Measurements from ENCODE around the gene OGFOD2. TPM values are rescaled to one million over a fixed set of nuclear protein-coding genes. Genes with fewer than 3 reads are reported as not detected.
A peak's percentile ranks its signal among the peaks of the same experiment; 100 is the strongest.

Gene OGFOD2
- total and polyA plus RNA-seq, 9 of the 15 experiments (the other 6 are each of a cell fraction or from before 2014, with no cell fraction given), result 1.4 to 111 (median 18.5) TPM

- TF ChIP-seq UBTF (IDR thresholded peaks at IDR 0.05; ENCODE audit: borderline replicate concordance in 1 of 2, low read depth in 2 of 2, low read length in 2 of 2) (peak; percentile 63 to 82; a peak in 2 of 4 replicates), KLF16 (IDR thresholded peaks at IDR 0.05) (no peak), ZNF79 (CRISPR knock-in tag; IDR thresholded peaks at IDR 0.05; ENCODE audit: low read depth) (no peak), ATF1 (CRISPR knock-in tag; IDR thresholded peaks at IDR 0.05) (no peak), ATF1 (tag; IDR thresholded peaks at IDR 0.05) (peak; percentile 43), POU5F1 (IDR thresholded peaks at IDR 0.05; ENCODE audit: borderline replicate concordance, low read depth, low read length, partially characterized antibody) (no peak), CBFB (CRISPR knock-in tag; IDR thresholded peaks at IDR 0.05) (no peak; the same call in 1 of the 2 replicates), KLF1 (tag; IDR thresholded peaks at IDR 0.05) (no peak), ZEB2 (IDR thresholded peaks at IDR 0.05) (peak; percentile 62; the same call in 1 of the 2 replicates), YY1 (IDR thresholded peaks at IDR 0.05; ENCODE audit: borderline replicate concordance in 1 of 3, control insufficient read depth in 1 of 3, extremely low read depth in 1 of 3, insufficient read depth in 3 of 3, insufficient read length in 1 of 3, insufficient replicate concordance in 2 of 3, low read depth in 1 of 3, low read length in 2 of 3) (peak in 2 of 3 experiments; percentile 10 to 12), ILF3 (IDR thresholded peaks at IDR 0.05; ENCODE audit: borderline replicate concordance) (no peak), ZNF764 (CRISPR knock-in tag; IDR thresholded peaks at IDR 0.05; ENCODE audit: low read depth) (no peak), ZNF76 (CRISPR knock-in tag; IDR thresholded peaks at IDR 0.05; ENCODE audit: borderline replicate concordance) (no peak), ZNF512 (tag; IDR thresholded peaks at IDR 0.05) (no peak), ERF (CRISPR knock-in tag; IDR thresholded peaks at IDR 0.05) (no peak), ZNF23 (CRISPR knock-in tag; IDR thresholded peaks at IDR 0.05) (no peak), STAT5B (CRISPR knock-in tag; IDR thresholded peaks at IDR 0.05) (no peak), RBM15 (IDR thresholded peaks at IDR 0.05; ENCODE audit: insufficient read depth, low read length) (no peak), GATAD2B (IDR thresholded peaks at IDR 0.05; ENCODE audit: borderline replicate concordance) (no peak), IFI16 (CRISPR knock-in tag; IDR thresholded peaks at IDR 0.05) (no peak), PTRF (tag; IDR thresholded peaks at IDR 0.05) (no peak), POLR2B (IDR thresholded peaks at IDR 0.05; ENCODE audit: low read depth, partially characterized antibody) (peak; percentile 34), ZNF197 (CRISPR knock-in tag; IDR thresholded peaks at IDR 0.05; ENCODE audit: low read depth) (no peak), TBP (optimal IDR thresholded peaks at IDR 0.05; ENCODE audit: low read depth, low read length) (peak; percentile 54)
These were observed 8.9 kb upstream of the OGFOD2 start, which contains the start of gene ABCB9 (continued) for GRCh38 chr12:122965851-122966742.

All from K562 (cell line).